Activated naive CD4-positive, alpha-beta T cell treated with anti-CD3 and anti-CD28 coated beads, Interleukin-2, amount 10 ng/mL, durations not matched to agents 7 days and 5 days (primary cell): ENCODE results near the gene TBC1D8.

Experiments
- CTCF ChIA-PET: fragments of 350-600 bp; sonication (Branson Sonifier 250); formaldehyde crosslinking; loops from one replicate; lab custom pipeline; 2021; ENCODE audit warnings: antibody characterized with exemption; lab: Charles Lee
- DNase-seq: peaks from one replicate; pipeline ENCODE4 v3.0.0-alpha.2; 2020
- H3K27ac Mint-ChIP-seq: one replicate; pipeline ENCODE4 v1.8.0; 2021; ENCODE audit warnings: mild to moderate bottlenecking, moderate library complexity, mixed read lengths
- H3K27me3 Mint-ChIP-seq: one replicate; pipeline ENCODE4 v1.8.0; 2021; ENCODE audit warnings: mild to moderate bottlenecking, mixed read lengths
- H3K36me3 Mint-ChIP-seq: one replicate; pipeline ENCODE4 v1.8.0; 2021; ENCODE audit warnings: mixed read lengths
- H3K4me1 Mint-ChIP-seq: one replicate; pipeline ENCODE4 v1.8.0; 2021; ENCODE audit warnings: mixed read lengths
- H3K4me3 Mint-ChIP-seq: one replicate; pipeline ENCODE4 v1.8.0; 2021; ENCODE audit warnings: mild to moderate bottlenecking, moderate library complexity, mixed read lengths
- H3K9me3 Mint-ChIP-seq: one replicate; pipeline ENCODE4 v1.8.0; 2021; ENCODE audit warnings: mixed read lengths

The TBC1D8 gene

GRCh38 chr2:101151146-101151858 is at the start of gene TBC1D8:
TBC1D8 (minus strand) TSS chr2:101151382; CDS start chr2:101151253, 129 bp downstream.
- H3K4me3 Mint-ChIP-seq, result peak within 1 kb of the TSS; percentile 76
- peaks cover 20% of the 10 kb centered on the region for H3K4me1 Mint-ChIP-seq
- CTCF ChIA-PET, result interaction anchor here (2.1 kb wide), 1 partner anchor 114 kb away, joined by 9 read pairs; no protein-coding TSS in a partner anchor
- DNase-seq, result peak; percentile 80
- no peak within 1 kb of the TSS for H3K27ac Mint-ChIP-seq
- H3K27me3 Mint-ChIP-seq, result peaks cover 80% of the 10 kb centered on the region
- H3K36me3 Mint-ChIP-seq, result no peaks in the 10 kb centered on the region
- H3K9me3 Mint-ChIP-seq, result no peaks in the 10 kb centered on the region

GRCh38 chr2:101200676-101201075 is 49.5 kb upstream of the TBC1D8 start:
- Mint-ChIP-seq H3K9me3 (no peaks in the 10 kb centered on the region), H3K27ac (no peak overlapping the region), H3K4me1 (peaks cover 10% of the 10 kb centered on the region), H3K27me3 (peaks cover 20% of the 10 kb centered on the region), H3K36me3 (no peaks in the 10 kb centered on the region), H3K4me3 (no peak overlapping the region)
- DNase-seq, result no peak
- CTCF ChIA-PET, result interaction anchor here (0.6 kb wide), 1 partner anchor 10 kb away, joined by 3 read pairs; no protein-coding TSS in a partner anchor

- Mint-ChIP-seq H3K36me3 (no peaks in the 10 kb centered on the region), H3K27me3 (peaks cover 20% of the 10 kb centered on the region), H3K4me1 (no peaks in the 10 kb centered on the region), H3K9me3 (no peaks in the 10 kb centered on the region), H3K4me3 (no peak overlapping the region), H3K27ac (no peak overlapping the region)
- DNase-seq, result no peak
- CTCF ChIA-PET, result no interaction called here
Observed at GRCh38 chr2:101199251-101199791, 48.1 kb upstream of the TBC1D8 start.

GRCh38 chr2:101197814-101198213 is 46.6 kb upstream of the TBC1D8 start:
- Mint-ChIP-seq H3K27ac (no peak overlapping the region), H3K27me3 (peaks cover 15% of the 10 kb centered on the region), H3K4me1 (no peaks in the 10 kb centered on the region), H3K36me3 (no peaks in the 10 kb centered on the region), H3K4me3 (no peak overlapping the region), H3K9me3 (no peaks in the 10 kb centered on the region)
- no peak for DNase-seq
- CTCF ChIA-PET, result interaction anchor here (1.7 to 4.0 kb wide), 2 partner anchors 9 to 162 kb away, joined by 5 to 25 read pairs; no protein-coding TSS in a partner anchor

GRCh38 chr2:101197215-101197745 is 46.1 kb upstream of the TBC1D8 start:
- H3K4me1 Mint-ChIP-seq, result no peaks in the 10 kb centered on the region
- no peak overlapping the region for H3K4me3 Mint-ChIP-seq
- no peaks in the 10 kb centered on the region for H3K9me3 Mint-ChIP-seq
- CTCF ChIA-PET, result interaction anchor here (1.7 to 4.0 kb wide), 2 partner anchors 9 to 161 kb away, joined by 5 to 25 read pairs; no protein-coding TSS in a partner anchor
- H3K27me3 Mint-ChIP-seq, result peaks cover 20% of the 10 kb centered on the region
- no peak overlapping the region for H3K27ac Mint-ChIP-seq
- no peaks in the 10 kb centered on the region for H3K36me3 Mint-ChIP-seq
- no peak for DNase-seq

GRCh38 chr2:101195871-101196661 is 44.9 kb upstream of the TBC1D8 start:
- CTCF ChIA-PET, result interaction anchor here (1.6 to 4.0 kb wide), 3 partner anchors 10 to 184 kb away, joined by 5 to 25 read pairs (median 8); no protein-coding TSS in a partner anchor
- Mint-ChIP-seq H3K36me3 (no peaks in the 10 kb centered on the region), H3K27me3 (peaks cover 25% of the 10 kb centered on the region), H3K4me3 (no peak overlapping the region), H3K9me3 (no peaks in the 10 kb centered on the region), H3K4me1 (no peaks in the 10 kb centered on the region), H3K27ac (no peak overlapping the region)
- DNase-seq, result no peak

- Mint-ChIP-seq H3K27ac (no peak overlapping the region), H3K4me1 (no peaks in the 10 kb centered on the region), H3K4me3 (no peak overlapping the region), H3K27me3 (peaks cover 27% of the 10 kb centered on the region), H3K36me3 (no peaks in the 10 kb centered on the region), H3K9me3 (peaks cover 4% of the 10 kb centered on the region)
- DNase-seq, result no peak
- CTCF ChIA-PET, result interaction anchor here (3.2 kb wide), 1 partner anchor 12 kb away, joined by 16 read pairs; no protein-coding TSS in a partner anchor
Observed at GRCh38 chr2:101193033-101193626, 41.9 kb upstream of the TBC1D8 start.

- Mint-ChIP-seq H3K27me3 (peaks cover 17% of the 10 kb centered on the region), H3K4me3 (no peak overlapping the region), H3K27ac (no peak overlapping the region), H3K4me1 (no peaks in the 10 kb centered on the region), H3K36me3 (no peaks in the 10 kb centered on the region), H3K9me3 (peaks cover 6% of the 10 kb centered on the region)
- DNase-seq, result no peak
- CTCF ChIA-PET, result interaction anchor here (3.2 kb wide), 1 partner anchor 14 kb away, joined by 16 read pairs; no protein-coding TSS in a partner anchor
Observed at GRCh38 chr2:101190747-101191516, 39.8 kb upstream of the TBC1D8 start.

- Mint-ChIP-seq H3K4me1 (no peaks in the 10 kb centered on the region), H3K27me3 (peaks cover 17% of the 10 kb centered on the region), H3K36me3 (no peaks in the 10 kb centered on the region), H3K27ac (no peak overlapping the region), H3K4me3 (no peak overlapping the region), H3K9me3 (peaks cover 6% of the 10 kb centered on the region)
- CTCF ChIA-PET, result no interaction called here
- DNase-seq, result no peak
Observed at GRCh38 chr2:101188683-101189405, 37.7 kb upstream of the TBC1D8 start.

- CTCF ChIA-PET, result no interaction called here
- H3K4me1 Mint-ChIP-seq, result no peaks in the 10 kb centered on the region
- no peak overlapping the region for H3K4me3 Mint-ChIP-seq
Observed at GRCh38 chr2:101187131-101187530, 35.9 kb upstream of the TBC1D8 start.

GRCh38 chr2:101185656-101186055 is 34.5 kb upstream of the TBC1D8 start:
- H3K36me3 Mint-ChIP-seq, result no peaks in the 10 kb centered on the region
- DNase-seq, result no peak
- CTCF ChIA-PET, result no interaction called here
- no peaks in the 10 kb centered on the region for H3K4me1 Mint-ChIP-seq
- H3K27ac Mint-ChIP-seq, result no peak overlapping the region
- H3K9me3 Mint-ChIP-seq, result peaks cover 6% of the 10 kb centered on the region
- no peaks in the 10 kb centered on the region for H3K27me3 Mint-ChIP-seq
- no peak overlapping the region for H3K4me3 Mint-ChIP-seq

More at GRCh38 chr2:101187131-101187530, 35.9 kb upstream of the TBC1D8 start:
- Mint-ChIP-seq H3K9me3 (peaks cover 6% of the 10 kb centered on the region), H3K36me3 (no peaks in the 10 kb centered on the region), H3K27ac (no peak overlapping the region), H3K27me3 (peaks cover 10% of the 10 kb centered on the region)
- DNase-seq, result no peak

GRCh38 chr2:101185085-101185484 is 33.9 kb upstream of the TBC1D8 start:
- Mint-ChIP-seq H3K4me1 (no peaks in the 10 kb centered on the region), H3K27ac (no peak overlapping the region), H3K36me3 (no peaks in the 10 kb centered on the region), H3K27me3 (no peaks in the 10 kb centered on the region), H3K9me3 (peaks cover 6% of the 10 kb centered on the region), H3K4me3 (no peak overlapping the region)
- DNase-seq, result no peak
- CTCF ChIA-PET, result no interaction called here
